Right ventricle myocardium superior (tissue), 1 donor: ENCODE data around the gene REXO2. TPM values are rescaled to one million over a fixed set of nuclear protein-coding genes. Genes with fewer than 3 reads are reported as not detected.

Experiments used
- ATAC-seq: fragments of 200-7000 bp; cut with Tn5 transposase; one replicate; pipeline ENCODE4 v1.9.1; 2020; ENCODE audit warnings: mild to moderate bottlenecking; ENCODE audit not compliant: poor library complexity
- DNase-seq: peaks from one replicate; pipeline ENCODE4 v3.0.0-alpha.2; 2020
- intact Hi-C: fragments of 100-400 bp; cut with DNase I; formaldehyde crosslinking; loops from one replicate; pipeline ENCODE4 v1.11.2; 2022
- long read RNA-seq: library from polyadenylated mRNA; unstranded; transcript quantifications from one replicate; pipeline ENCODE4 v2.0.0, GENCODE V29; 2021
- total RNA-seq: library from RNA; stranded (reverse); fragmentation: NEBNext Ultra II Directional; extraction: Animal tissue kit (Norgen Biotek cat#: 25700); gene quantifications from one replicate; pipeline ENCODE4 v1.2.1, GENCODE V29; 2021
- donor health status: DM: no; HTN: yes; CAD: no; lungs with severe emphysema.

The REXO2 gene
- total RNA-seq = 165 TPM
- long read RNA-seq, transcript REXO2-220 (7 exons, 1,158 nt) = major isoform, 187 of 199 reads
- long read RNA-seq, partial matches to known transcripts = 1 of 199 reads
- long read RNA-seq, other reads (novel, unspliced or antisense) = 7 of 199 reads

- intact Hi-C loops = no loop called here
- DNase-seq (peak; percentile 98), ATAC-seq (peak; percentile 99)
Measured at GRCh38 chr11:114439229-114440120, at the start of gene REXO2. Gene REXO2, plus strand, starts transcription at chr11:114439467. Its CDS starts 62 bp downstream, at chr11:114439529.

- intact Hi-C loops = loop anchor here (10.0 kb wide), 1 partner anchor 108 kb away; no protein-coding TSS in a partner anchor
- ATAC-seq = no peak
Measured at GRCh38 chr11:114392735-114393667, 46.3 kb upstream of the REXO2 start.

GRCh38 chr11:114395736-114396135 lies 43.5 kb upstream of the REXO2 start:
- ATAC-seq (no peak), DNase-seq (no peak)
- intact Hi-C loops = loop anchor here (10.0 kb wide), 1 partner anchor 111 kb away; no protein-coding TSS in a partner anchor

More at GRCh38 chr11:114392735-114393667, 46.3 kb upstream of the REXO2 start:
- no peak for DNase-seq

- no peak for DNase-seq
- ATAC-seq = no peak
- intact Hi-C loops = loop anchor here (10.0 kb wide), 1 partner anchor 112 kb away; no protein-coding TSS in a partner anchor
Measured at GRCh38 chr11:114396916-114397315, 42.4 kb upstream of the REXO2 start.

GRCh38 chr11:114397349-114397982 lies 41.8 kb upstream of the REXO2 start:
- ATAC-seq (no peak), DNase-seq (no peak)
- intact Hi-C loops = loop anchor here (10.0 kb wide), 1 partner anchor 113 kb away; no protein-coding TSS in a partner anchor

GRCh38 chr11:114398303-114398920 lies 40.9 kb upstream of the REXO2 start:
- intact Hi-C loops = loop anchor here (10.0 kb wide), 1 partner anchor 114 kb away; no protein-coding TSS in a partner anchor
- no peak for DNase-seq
- no peak for ATAC-seq

- DNase-seq = peak; percentile 81
- intact Hi-C loops = loop anchor here (10.0 kb wide), 1 partner anchor 115 kb away; no protein-coding TSS in a partner anchor
- peak; percentile 69 for ATAC-seq
Measured at GRCh38 chr11:114399490-114400215, 39.6 kb upstream of the REXO2 start.

GRCh38 chr11:114400216-114400914 lies 38.9 kb upstream of the REXO2 start, which contains the start of the genes C11orf71 and RBM7:
Gene C11orf71, minus strand, starts transcription at chr11:114400511. Its CDS starts 180 bp downstream, at chr11:114400331.
Gene RBM7, plus strand, starts transcription at chr11:114400666. Its CDS starts 6 bp downstream, at chr11:114400672.
- ATAC-seq = peak; percentile 98
- DNase-seq = peak; percentile 99
- intact Hi-C loops = no loop called here

- intact Hi-C loops = no loop called here
- ATAC-seq (no peak), DNase-seq (no peak)
Measured at GRCh38 chr11:114400915-114401223, 38.4 kb upstream of the REXO2 start.

GRCh38 chr11:114401311-114401710 lies 38.0 kb upstream of the REXO2 start:
- intact Hi-C loops = no loop called here
- ATAC-seq = no peak

GRCh38 chr11:114412946-114413345 lies 26.3 kb upstream of the REXO2 start:
- intact Hi-C loops = no loop called here
- DNase-seq = no peak

More at GRCh38 chr11:114401311-114401710, 38.0 kb upstream of the REXO2 start:
- DNase-seq = no peak

GRCh38 chr11:114413958-114414357 lies 25.3 kb upstream of the REXO2 start:
- DNase-seq (no peak), ATAC-seq (no peak)
- intact Hi-C loops = no loop called here

More at GRCh38 chr11:114412946-114413345, 26.3 kb upstream of the REXO2 start:
- no peak for ATAC-seq

GRCh38 chr11:114416441-114416961 lies 22.8 kb upstream of the REXO2 start:
- intact Hi-C loops = no loop called here
- DNase-seq (no peak), ATAC-seq (peak; percentile 58)

- intact Hi-C loops = no loop called here
- ATAC-seq = no peak
- DNase-seq = no peak
Measured at GRCh38 chr11:114426280-114426679, 13.0 kb upstream of the REXO2 start.

- intact Hi-C loops = no loop called here
- ATAC-seq = no peak
- no peak for DNase-seq
Measured at GRCh38 chr11:114430290-114430689, 9.0 kb upstream of the REXO2 start.

GRCh38 chr11:114432893-114433292 lies 6.4 kb upstream of the REXO2 start:
- DNase-seq (no peak), ATAC-seq (no peak)
- intact Hi-C loops = no loop called here
